Stimulated activated CD8-positive, alpha-beta memory T cell treated with anti-CD3 and anti-CD28 coated beads, Interleukin-12 subunit alpha, Interleukin-12 subunit beta, amount 100 ng/mL, for 24 hours (primary cell): ENCODE data around the gene FGFBP3.
"Not testable (repeated sequence)": the region's sequence is repeated elsewhere in the genome, so short reads cannot be mapped to it uniquely, and the experiment has no call there.

Source experiments
- DNase-seq: peaks from one replicate; pipeline ENCODE4 v3.0.0-alpha.2; 2020; ENCODE audit errors: extremely low read depth

The FGFBP3 gene

DNA sequence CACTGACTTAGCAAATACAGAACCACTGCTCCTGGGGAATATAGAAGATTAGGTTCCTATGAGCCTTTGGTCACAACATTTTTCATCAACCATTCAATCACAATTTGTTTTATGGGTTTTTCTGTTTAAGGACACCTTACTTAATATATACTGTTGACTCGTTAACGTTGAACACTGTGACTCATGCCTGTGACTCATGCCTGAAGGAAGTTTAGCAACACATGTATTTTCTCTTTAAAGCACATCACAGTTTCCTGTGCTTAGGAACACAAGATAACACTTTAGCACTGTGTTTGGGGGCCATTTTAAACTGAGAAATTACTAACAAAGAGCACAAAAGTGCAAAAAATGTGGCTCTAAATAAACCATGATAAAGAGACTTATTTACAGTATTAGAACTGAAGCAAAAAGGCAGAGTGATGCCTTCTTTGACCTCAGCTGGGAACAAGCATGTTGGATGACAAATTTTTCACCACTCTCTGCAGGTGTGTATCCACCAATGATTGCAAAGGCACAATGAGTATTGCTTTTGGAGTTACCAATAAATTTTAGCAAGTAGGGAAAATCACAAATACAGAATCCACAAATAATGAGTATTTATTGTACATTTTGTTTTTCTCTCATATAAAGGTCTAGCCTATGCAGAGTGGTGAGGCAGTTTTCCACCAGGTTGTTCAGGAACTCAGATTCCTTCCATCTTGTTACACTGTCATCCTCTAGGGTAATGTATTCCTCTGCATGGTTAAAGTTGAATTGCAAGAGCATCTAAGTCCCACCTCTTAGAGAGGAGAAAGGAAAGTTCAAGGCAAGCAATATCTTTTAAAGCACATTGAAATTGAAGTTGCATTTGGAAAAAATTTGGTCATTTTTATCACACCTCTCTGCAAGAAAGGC, 7.3 kb downstream of the FGFBP3 start:
- no peak for DNase-seq

DNA sequence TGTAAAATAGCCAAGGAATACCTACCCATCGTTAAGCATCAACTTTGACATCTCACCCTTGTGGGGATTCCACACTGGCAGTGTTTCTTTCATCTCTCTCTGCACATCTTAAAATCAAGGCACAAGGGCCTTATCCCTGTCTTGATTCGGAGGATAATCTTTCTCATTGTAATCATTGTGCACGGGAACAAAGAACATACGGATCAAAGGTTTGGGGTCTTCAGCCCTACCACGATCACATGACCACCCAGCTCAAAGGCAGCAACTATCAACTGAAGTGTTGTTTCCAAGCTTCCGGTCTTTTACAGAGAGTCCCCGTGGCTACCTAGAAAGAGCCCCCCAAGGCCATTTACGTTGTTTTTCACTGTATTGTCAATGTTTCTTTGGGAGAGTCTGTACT, 11.9 kb downstream of the FGFBP3 start:
- DNase-seq = no peak

- DNase-seq = no peak
Observed at GRCh38 chr10:91896212-91896756, 13.0 kb downstream of the FGFBP3 start.

DNA sequence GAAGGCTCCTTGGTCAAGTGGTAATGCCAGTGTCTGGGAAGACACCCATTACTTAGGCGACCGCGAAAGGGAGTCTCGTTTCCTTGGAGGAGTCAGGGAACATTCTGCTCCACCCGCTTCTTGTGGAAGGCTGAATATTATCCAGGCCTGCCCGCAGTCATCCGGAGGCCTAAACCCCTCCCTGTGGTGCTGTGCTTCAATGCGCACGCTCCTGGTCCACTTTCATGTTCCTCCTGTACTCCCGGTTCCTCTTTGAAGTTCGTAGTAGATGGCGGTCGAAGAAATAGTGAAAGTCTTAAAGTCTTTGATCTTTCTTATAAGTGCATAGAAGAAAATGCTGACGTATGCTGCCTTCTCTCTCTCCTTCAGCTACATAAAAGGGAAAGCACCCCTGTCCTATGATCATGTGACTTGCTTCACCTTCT, 15.0 kb downstream of the FGFBP3 start:
- not testable (repeated sequence) for DNase-seq

DNA sequence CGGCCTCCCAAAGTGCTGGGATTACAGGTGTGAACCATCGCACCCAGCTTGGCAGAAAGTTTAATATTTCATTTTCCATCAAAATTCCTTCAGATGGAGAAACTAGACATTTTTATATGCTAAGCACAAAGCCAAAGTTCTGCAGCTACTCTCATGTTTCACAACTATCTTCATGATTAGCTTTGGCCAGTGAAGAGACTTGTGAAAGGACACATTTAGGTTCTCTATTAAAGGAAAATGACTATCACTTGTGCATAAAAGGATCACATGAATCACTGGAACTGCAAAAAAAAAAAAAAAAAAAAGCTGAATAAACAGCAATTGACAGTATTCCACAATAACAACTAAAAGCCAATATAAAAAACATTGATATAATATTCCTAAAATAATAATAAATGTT, 16.2 kb downstream of the FGFBP3 start:
- no peak for DNase-seq

DNA sequence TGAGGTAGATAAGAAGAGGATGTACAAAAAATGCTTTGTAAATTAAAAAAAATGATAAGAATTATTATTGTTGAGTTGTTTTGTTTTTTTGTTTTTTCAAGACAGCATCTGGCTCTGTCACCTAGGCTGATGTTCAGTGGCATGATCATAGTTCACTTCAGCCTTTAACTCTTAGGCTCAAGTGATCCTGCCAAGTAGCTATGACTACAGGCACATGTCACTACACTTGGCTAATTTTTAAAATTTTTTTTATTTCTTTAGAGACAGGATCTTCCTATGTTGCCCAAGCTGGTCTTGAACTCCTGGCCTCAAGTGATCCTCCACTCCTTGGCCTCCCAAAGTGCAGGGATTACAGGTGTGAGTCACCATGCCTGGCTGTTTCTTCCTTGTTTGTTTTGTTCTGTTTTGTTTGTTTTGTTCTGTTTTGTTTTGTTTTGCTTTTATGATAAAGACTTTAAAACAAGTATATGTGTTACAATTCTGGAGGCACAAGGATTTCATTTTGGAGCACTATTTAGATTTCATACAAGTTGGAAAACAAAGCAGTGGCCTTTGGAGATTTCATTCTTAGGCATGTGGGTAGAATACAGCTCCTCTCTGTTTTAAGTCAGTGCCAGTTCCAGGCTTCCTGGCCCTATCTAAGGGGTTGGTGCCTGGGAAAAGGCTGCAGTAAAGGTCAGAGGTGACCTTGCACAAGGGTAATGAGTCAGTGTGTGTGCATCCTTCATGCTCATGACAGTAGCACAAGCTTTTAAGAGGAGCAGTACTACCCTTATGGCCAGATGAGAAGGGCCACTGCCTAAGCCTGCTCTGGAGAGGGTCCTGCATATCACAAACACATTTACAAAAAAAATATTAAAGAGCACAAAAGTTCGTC, 17.9 kb downstream of the FGFBP3 start:
- no peak for DNase-seq

GRCh38 chr10:91887272-91888076, 21.8 kb downstream of the FGFBP3 start:
- no peak for DNase-seq

DNA sequence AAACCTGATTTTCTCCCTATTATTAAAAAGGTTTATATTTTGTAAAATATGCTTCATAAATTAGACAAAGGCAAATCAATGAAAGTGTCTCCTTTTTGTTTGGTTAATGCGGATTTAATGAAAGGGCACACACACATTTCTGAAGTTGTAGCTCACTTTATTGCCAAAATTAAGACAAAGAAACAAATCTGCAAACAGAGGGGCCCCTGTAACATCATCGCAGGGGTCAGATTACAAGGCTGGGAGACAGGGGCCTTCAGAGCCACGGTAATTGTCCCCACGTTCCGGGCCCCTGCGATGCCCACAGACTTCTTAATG, 22.4 kb downstream of the FGFBP3 start:
- no peak for DNase-seq

- no peak for DNase-seq
Observed at GRCh38 chr10:91885362-91886079, 23.8 kb downstream of the FGFBP3 start.

DNA sequence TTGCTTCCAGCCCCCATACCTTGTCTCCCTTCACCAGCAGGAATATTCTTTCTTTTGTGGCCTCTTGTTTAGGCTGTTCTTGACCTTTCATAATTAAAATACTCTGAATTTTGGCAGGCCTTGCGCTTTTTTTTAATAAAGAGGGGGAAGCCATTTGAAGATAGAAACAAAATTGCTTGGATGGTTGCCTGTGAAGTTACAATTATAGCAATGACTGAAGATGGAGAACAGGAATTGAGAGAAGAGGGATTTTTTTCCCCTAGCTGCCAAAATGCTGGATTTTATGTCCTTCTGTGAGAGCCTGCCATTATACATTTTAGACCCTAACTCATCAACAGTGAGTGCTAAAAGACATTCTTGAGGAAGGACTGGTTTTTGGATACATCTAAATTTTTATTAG, 24.8 kb downstream of the FGFBP3 start:
- no peak for DNase-seq

GRCh38 chr10:91883549-91884444, 25.5 kb downstream of the FGFBP3 start:
- no peak for DNase-seq

- DNase-seq = no peak
Observed at GRCh38 chr10:91880310-91880709, 29.0 kb downstream of the FGFBP3 start.

DNA sequence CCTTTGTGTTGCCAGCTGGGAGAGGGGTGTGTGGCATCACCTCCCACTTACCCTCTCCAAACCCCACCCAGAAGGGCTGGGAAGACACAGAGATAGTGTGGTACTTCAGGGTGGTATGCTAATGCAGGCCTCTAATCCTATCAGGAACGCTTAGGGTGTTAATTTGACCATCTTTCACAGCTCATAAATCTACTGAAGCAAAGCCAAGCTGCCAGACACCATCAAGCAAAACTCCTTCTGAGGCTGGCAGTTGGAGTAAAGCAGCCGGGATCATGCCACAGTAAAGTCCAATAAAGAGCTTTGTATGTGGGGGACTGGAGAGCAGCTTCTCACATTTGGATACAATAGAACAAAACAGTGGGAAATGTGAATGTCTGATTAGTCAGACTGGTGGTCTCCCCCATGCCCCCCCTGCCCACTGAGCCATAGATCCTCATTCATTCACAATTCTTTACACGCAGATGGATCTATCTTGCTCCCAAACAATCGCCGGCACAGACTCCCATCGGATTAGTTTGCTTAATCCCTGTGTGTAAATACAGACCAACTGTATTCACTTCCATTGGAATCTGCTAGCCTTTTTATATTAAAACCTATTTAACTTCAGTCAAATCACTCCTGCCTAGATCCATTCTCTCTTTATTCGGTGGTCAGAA, 29.6 kb downstream of the FGFBP3 start:
- DNase-seq = no peak

GRCh38 chr10:91875779-91876178, 33.5 kb downstream of the FGFBP3 start:
- DNase-seq = no peak

GRCh38 chr10:91875156-91875555, 34.1 kb downstream of the FGFBP3 start:
- no peak for DNase-seq

- DNase-seq = no peak
Observed at GRCh38 chr10:91865562-91866081, 43.7 kb downstream of the FGFBP3 start.

DNA sequence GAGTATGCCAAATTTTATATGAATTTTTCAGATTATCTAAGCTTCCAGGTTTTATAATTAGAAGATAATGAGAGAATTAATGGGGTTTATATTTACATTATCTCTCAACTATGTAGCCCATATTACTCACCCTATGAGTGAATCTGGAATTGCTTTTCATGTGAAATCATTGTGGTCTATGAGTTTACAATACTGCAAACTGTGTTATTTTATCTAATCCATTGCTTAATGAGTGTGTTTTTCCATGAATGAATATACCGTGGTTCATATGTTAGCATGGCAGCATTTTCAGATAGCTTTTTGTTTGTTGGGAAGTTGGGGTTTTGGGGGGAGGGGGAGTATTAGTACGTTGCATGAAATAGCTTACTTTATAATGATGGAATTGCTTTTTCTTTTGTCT, 44.5 kb downstream of the FGFBP3 start:
- no peak for DNase-seq

DNA sequence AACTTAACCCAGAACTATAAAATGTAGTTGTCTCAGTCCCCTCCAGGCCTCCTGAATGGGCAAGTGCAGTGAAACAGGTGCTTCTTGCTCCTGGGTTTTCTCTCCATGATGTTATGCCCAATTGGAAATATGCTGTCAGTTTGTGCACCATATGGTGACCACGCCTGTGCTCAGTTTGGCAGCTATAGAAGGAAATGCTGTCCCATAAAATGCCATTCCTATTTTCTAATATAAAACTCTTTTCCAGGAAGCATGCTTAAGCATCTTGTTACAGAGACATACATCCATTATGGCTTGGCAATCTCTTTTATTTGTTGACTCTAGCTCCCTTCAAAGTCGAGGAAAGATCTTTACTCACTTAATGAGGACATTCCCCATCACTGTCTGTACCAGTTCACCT, 45.2 kb downstream of the FGFBP3 start:
- no peak for DNase-seq

DNA sequence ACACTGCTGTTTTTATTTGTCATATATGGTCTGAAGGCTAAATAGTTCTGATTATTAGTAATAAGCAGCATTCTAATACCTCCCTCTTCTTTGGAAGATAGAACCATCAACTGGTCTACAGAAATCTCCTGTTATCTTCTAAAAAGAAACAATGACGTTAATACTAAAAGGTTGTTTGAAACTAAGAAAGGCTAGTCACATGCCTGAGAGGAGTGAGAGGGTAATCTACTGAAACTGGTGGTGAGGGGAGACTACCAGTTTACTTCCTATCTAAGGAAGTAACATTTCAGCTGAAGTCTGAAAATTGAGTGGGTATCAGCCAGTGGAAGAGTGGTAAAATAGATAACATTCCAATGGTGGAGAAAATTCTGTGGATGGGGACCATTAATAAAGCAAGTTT, 48.4 kb downstream of the FGFBP3 start:
- no peak for DNase-seq
